K562 (cell line): ENCODE results near the gene WDCP. TPM values are rescaled to one million over a fixed set of nuclear protein-coding genes. Genes with fewer than 3 reads are reported as not detected.

Experiments
- ARID1B ChIP-seq: fragments of 450-650 bp; IDR thresholded peaks from 2 replicates; pipeline ENCODE4 v1.6.1; 2016; ENCODE audit warnings: antibody characterized with exemption, mild to moderate bottlenecking, inconsistent platforms
- FOXA3 ChIP-seq, 2 experiments: fragments of 450-650 bp in 1 of 2; sonication (generic) in 1 of 2; formaldehyde crosslinking; IDR thresholded peaks in 1 of 2; conservative IDR thresholded peaks in 1 of 2; 2 replicates each; pipeline versions ENCODE4 v1.4.0 to v1.8.0; 2020 to 2022; ENCODE audit warnings: mild to moderate bottlenecking in 2 of 2, missing genetic modification reagents in 1 of 2
- FOXP1 ChIP-seq: sonication (generic); formaldehyde crosslinking; IDR thresholded peaks from 2 replicates; pipeline ENCODE4 v1.8.0; 2022; ENCODE audit warnings: mild to moderate bottlenecking, missing genetic modification reagents
- GTF2A2 ChIP-seq: IDR thresholded peaks from 2 replicates; pipeline ENCODE4 v1.6.1; 2016; ENCODE audit warnings: mild to moderate bottlenecking, missing genetic modification characterization, missing compliant biosample characterization
- KAT2B ChIP-seq: IDR thresholded peaks from one replicate; pipeline ENCODE4 v1.6.1; 2012; ENCODE audit warnings: low read depth, mild to moderate bottlenecking, control low read depth, inconsistent platforms, low read length, moderate library complexity
- MAFK ChIP-seq: IDR thresholded peaks from 2 replicates; pipeline ENCODE4 v1.6.1; 2011; ENCODE audit warnings: low read length, improper control_type of control experiment
- MCM3 ChIP-seq: fragments of 450-650 bp; IDR thresholded peaks from 2 replicates; pipeline ENCODE4 v1.6.1; 2016
- MLLT1 ChIP-seq, 2 experiments: fragments of 450-650 bp; IDR thresholded peaks; 2 replicates each; pipeline ENCODE4 v1.6.1; 2016
- MLX ChIP-seq, 2 experiments: fragments of 450-650 bp in 1 of 2; sonication (generic) in 1 of 2; formaldehyde crosslinking; conservative IDR thresholded peaks; 2 replicates each; pipeline versions ENCODE4 v1.4.0 to v1.8.1; 2020 to 2022; ENCODE audit warnings: mild to moderate bottlenecking in 1 of 2, missing genetic modification reagents in 1 of 2
- NRF1 ChIP-seq, 2 experiments: fragments of 450-650 bp; IDR thresholded peaks in 1 of 2; conservative IDR thresholded peaks in 1 of 2; 2 replicates each; pipeline ENCODE4 v1.6.1; 2014; ENCODE audit warnings: mild to moderate bottlenecking in 2 of 2
- RBM14 ChIP-seq: fragments of 200-400 bp; formaldehyde crosslinking; IDR thresholded peaks from 2 replicates; pipeline ENCODE4 v1.6.1; 2018; ENCODE audit warnings: low read depth, mild to moderate bottlenecking, low read length, moderate library complexity, borderline replicate concordance; ENCODE audit not compliant: insufficient read depth
- RBM22 ChIP-seq: fragments of 200-400 bp; formaldehyde crosslinking; IDR thresholded peaks from 2 replicates; pipeline ENCODE4 v1.6.1; 2018; ENCODE audit warnings: low read length, low read depth; ENCODE audit not compliant: poor library complexity, severe bottlenecking
- SIN3B ChIP-seq: fragments of 450-650 bp; IDR thresholded peaks from 2 replicates; pipeline ENCODE4 v1.6.1; 2017; ENCODE audit warnings: low read depth, mild to moderate bottlenecking, moderate library complexity
- TCF7L2 ChIP-seq: fragments of 150-350 bp; IDR thresholded peaks from 2 replicates; pipeline ENCODE4 v1.6.1; 2016; ENCODE audit warnings: low read depth, mild to moderate bottlenecking, low read length, moderate library complexity
- ZNF146 ChIP-seq: IDR thresholded peaks from one replicate; pipeline ENCODE4 v1.6.1; 2018; ENCODE audit warnings: missing compliant biosample characterization; ENCODE audit not compliant: unreplicated experiment
- polyA plus RNA-seq, 8 experiments: library from polyadenylated mRNA; depleted of rRNA in 4 of 8; stranded (reverse) in 5 of 8; unstranded in 3 of 8; fragments of >200 nt; fragmentation: Nextera tagmentation in 2 of 8; fragmentation: Illumina TruSeq in 1 of 8; extraction: Ambion mirVana in 2 of 8; extraction: Trizol in 1 of 8; gene quantifications; 2 replicates each; pipeline versions ENCODE4 v1.2.1 to v1.2.3, GENCODE V29; 2011 to 2014; ENCODE audit warnings: inconsistent platforms in 1 of 8, missing spikeins in 1 of 8
- total RNA-seq, 7 experiments: library from RNA; depleted of rRNA in 6 of 7; stranded (reverse); fragments of >200 nt in 6 of 7; fragmentation: Illumina TruSeq in 2 of 7; extraction: Trizol in 2 of 7; gene quantifications; 2 replicates each; pipeline versions ENCODE4 v1.2.1 to v1.2.3, GENCODE V29; 2011 to 2021; ENCODE audit warnings: low replicate concordance in 1 of 7
- TF ChIP-seq, protein P1 (sequence below): sonication (generic); formaldehyde crosslinking; IDR thresholded peaks from 2 replicates; pipeline ENCODE4 v1.8.1; 2023; ENCODE audit warnings: mild to moderate bottlenecking, missing genetic modification reagents
- TF ChIP-seq, protein P2 (sequence below): sonication (generic); formaldehyde crosslinking; IDR thresholded peaks from 2 replicates; pipeline ENCODE4 v1.8.0; 2023; ENCODE audit warnings: missing genetic modification reagents, mild to moderate bottlenecking, borderline replicate concordance

WDCP gene
- total and polyA plus RNA-seq, 9 of the 15 experiments (the other 6 are each of a cell fraction or from before 2014, with no cell fraction given), result 10.1 to 41.4 (median 21.8) TPM

DNA sequence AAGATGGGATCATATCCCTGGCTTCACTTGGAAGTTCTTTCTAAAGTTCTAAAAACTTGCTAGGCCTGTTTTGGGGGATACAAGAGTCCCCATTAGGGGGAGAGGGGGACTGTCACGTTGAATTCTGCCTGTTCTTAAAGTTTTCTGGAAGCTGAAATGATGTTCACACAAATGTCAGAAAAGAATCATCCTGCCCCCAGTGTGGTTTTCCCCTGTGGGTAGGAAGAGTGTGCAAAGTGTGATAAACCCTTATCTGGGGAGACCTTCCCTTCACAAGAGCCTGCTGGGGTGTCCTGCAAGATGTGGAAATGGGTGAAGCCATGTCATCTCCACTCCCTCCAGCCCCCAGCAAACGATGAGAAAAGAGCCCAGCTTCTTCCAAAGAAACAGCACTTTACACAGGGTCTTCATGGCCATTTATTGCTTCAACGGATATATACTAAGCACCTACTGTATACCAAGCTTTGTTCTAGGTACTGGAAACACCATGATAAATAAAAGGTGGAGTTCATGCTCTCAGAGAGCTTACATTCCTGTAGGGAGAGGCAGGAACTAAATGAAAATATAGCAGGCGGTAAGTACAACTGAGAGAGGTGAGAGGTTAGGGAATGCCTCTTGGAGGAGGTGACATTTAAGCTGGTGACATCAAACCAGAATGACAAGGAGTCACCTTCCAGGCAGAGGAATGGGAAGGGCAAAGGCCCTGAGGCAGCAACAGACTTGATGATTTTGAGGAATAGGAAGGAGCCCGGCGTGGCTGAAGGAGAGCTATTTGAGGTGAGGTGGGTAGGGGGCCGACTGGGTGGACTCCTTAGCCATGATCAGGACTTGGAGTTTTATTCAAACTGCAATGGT lies 35.7 kb downstream of the WDCP start (continued):
- TF ChIP-seq RBM14 (no peak), MLX (CRISPR knock-in tag; conservative IDR thresholded peaks at IDR 0.05) (no peak), ZNF146 (CRISPR knock-in tag) (no peak), RBM22 (no peak), GTF2A2 (tag) (no peak), SIN3B (no peak; the same call in 1 of the 2 replicates), MCM3 (no peak), FOXA3 (CRISPR knock-in tag; conservative IDR thresholded peaks at IDR 0.05 in 1 of 2, IDR thresholded peaks at IDR 0.05 in 1 of 2) (no peak), MLLT1 (IDR thresholded peaks at IDR 0.05) (peak in 1 of 2 experiments; percentile 98; a peak in 3 of 4 replicates), TCF7L2 (no peak), MAFK (no peak), ARID1B (peak; percentile 99), KAT2B (no peak), NRF1 (conservative IDR thresholded peaks at IDR 0.05 in 1 of 2, IDR thresholded peaks at IDR 0.05 in 1 of 2) (peak; percentile 22 to 28; a peak in 1 of 4 replicates), FOXP1 (CRISPR knock-in tag) (no peak)
- TF ChIP-seq, protein P1, sequence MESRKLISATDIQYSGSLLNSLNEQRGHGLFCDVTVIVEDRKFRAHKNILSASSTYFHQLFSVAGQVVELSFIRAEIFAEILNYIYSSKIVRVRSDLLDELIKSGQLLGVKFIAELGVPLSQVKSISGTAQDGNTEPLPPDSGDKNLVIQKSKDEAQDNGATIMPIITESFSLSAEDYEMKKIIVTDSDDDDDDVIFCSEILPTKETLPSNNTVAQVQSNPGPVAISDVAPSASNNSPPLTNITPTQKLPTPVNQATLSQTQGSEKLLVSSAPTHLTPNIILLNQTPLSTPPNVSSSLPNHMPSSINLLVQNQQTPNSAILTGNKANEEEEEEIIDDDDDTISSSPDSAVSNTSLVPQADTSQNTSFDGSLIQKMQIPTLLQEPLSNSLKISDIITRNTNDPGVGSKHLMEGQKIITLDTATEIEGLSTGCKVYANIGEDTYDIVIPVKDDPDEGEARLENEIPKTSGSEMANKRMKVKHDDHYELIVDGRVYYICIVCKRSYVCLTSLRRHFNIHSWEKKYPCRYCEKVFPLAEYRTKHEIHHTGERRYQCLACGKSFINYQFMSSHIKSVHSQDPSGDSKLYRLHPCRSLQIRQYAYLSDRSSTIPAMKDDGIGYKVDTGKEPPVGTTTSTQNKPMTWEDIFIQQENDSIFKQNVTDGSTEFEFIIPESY (CRISPR knock-in tag), result peak; percentile 66
- TF ChIP-seq, protein P2, sequence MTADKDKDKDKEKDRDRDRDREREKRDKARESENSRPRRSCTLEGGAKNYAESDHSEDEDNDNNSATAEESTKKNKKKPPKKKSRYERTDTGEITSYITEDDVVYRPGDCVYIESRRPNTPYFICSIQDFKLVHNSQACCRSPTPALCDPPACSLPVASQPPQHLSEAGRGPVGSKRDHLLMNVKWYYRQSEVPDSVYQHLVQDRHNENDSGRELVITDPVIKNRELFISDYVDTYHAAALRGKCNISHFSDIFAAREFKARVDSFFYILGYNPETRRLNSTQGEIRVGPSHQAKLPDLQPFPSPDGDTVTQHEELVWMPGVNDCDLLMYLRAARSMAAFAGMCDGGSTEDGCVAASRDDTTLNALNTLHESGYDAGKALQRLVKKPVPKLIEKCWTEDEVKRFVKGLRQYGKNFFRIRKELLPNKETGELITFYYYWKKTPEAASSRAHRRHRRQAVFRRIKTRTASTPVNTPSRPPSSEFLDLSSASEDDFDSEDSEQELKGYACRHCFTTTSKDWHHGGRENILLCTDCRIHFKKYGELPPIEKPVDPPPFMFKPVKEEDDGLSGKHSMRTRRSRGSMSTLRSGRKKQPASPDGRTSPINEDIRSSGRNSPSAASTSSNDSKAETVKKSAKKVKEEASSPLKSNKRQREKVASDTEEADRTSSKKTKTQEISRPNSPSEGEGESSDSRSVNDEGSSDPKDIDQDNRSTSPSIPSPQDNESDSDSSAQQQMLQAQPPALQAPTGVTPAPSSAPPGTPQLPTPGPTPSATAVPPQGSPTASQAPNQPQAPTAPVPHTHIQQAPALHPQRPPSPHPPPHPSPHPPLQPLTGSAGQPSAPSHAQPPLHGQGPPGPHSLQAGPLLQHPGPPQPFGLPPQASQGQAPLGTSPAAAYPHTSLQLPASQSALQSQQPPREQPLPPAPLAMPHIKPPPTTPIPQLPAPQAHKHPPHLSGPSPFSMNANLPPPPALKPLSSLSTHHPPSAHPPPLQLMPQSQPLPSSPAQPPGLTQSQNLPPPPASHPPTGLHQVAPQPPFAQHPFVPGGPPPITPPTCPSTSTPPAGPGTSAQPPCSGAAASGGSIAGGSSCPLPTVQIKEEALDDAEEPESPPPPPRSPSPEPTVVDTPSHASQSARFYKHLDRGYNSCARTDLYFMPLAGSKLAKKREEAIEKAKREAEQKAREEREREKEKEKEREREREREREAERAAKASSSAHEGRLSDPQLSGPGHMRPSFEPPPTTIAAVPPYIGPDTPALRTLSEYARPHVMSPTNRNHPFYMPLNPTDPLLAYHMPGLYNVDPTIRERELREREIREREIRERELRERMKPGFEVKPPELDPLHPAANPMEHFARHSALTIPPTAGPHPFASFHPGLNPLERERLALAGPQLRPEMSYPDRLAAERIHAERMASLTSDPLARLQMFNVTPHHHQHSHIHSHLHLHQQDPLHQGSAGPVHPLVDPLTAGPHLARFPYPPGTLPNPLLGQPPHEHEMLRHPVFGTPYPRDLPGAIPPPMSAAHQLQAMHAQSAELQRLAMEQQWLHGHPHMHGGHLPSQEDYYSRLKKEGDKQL (CRISPR knock-in tag), result no peak
